Loucy (cell line): ENCODE measurements around the gene ARL2.

Experiments used
- EZH2phosphoT487 ChIP-seq: fragments of 200-600 bp; IDR thresholded peaks from 2 replicates; pipeline ENCODE4 v1.6.1; 2018; ENCODE audit warnings: antibody characterized with exemption, mild to moderate bottlenecking, moderate library complexity, borderline replicate concordance
- TF ChIP-seq, protein P1 (sequence below): fragments of 200-600 bp; sonication (generic); conservative IDR thresholded peaks from 2 replicates; pipeline ENCODE4 v1.5.1; 2014; ENCODE audit warnings: mild to moderate bottlenecking, antibody characterized with exemption, low read length

DNA sequence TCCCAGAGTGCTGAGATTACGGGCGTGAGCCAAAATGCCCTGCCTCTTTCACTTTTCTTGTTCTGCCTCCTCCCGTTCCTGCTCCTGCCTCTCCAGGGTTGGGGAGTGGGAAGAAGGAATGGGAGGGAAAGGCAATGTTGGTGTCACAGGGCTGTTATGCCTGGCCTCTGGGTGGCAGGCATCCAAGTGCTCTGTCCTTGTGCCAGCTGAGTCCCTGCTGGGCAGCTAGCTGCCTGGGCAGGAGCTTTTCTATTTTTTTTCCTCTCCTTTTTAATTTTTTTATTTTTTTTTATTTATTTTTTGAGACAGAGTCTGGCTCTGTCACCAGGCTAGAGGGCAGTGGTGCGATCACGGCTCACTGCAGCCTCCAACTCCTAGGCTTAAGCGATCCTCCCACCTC lies 23.0 kb downstream of the ARL2 start:
- TF ChIP-seq, protein P1, sequence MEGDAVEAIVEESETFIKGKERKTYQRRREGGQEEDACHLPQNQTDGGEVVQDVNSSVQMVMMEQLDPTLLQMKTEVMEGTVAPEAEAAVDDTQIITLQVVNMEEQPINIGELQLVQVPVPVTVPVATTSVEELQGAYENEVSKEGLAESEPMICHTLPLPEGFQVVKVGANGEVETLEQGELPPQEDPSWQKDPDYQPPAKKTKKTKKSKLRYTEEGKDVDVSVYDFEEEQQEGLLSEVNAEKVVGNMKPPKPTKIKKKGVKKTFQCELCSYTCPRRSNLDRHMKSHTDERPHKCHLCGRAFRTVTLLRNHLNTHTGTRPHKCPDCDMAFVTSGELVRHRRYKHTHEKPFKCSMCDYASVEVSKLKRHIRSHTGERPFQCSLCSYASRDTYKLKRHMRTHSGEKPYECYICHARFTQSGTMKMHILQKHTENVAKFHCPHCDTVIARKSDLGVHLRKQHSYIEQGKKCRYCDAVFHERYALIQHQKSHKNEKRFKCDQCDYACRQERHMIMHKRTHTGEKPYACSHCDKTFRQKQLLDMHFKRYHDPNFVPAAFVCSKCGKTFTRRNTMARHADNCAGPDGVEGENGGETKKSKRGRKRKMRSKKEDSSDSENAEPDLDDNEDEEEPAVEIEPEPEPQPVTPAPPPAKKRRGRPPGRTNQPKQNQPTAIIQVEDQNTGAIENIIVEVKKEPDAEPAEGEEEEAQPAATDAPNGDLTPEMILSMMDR, result no peak
- no peak for TF ChIP-seq EZH2phosphoT487
